ENCODE data around the gene SLC15A5.

Gene SLC15A5

GRCh38 chr12:16277585-16277984 lies at the start of gene SLC15A5:
SLC15A5 (minus strand) TSS chr12:16277685; CDS start chr12:16277685, 0 bp downstream.
- H3K4me1 ChIP-seq (ENCODE audit: insufficient read depth, insufficient read length), result no peaks in the 10 kb centered on the region
- DNase-seq (ENCODE audit: low read depth, low spot score), result no peak
- H3K4me3 ChIP-seq (ENCODE audit: insufficient read length, low read depth), result no peak within 1 kb of the TSS
- no peak within 1 kb of the TSS for H3K9ac ChIP-seq (ENCODE audit: insufficient read length, low read depth)
- H3K27me3 ChIP-seq (ENCODE audit: insufficient read depth, insufficient read length), result no peaks in the 10 kb centered on the region
- no peaks in the 10 kb centered on the region for H3K36me3 ChIP-seq (ENCODE audit: insufficient read depth, insufficient read length, low read length)
- TF ChIP-seq ZNF274 (IDR thresholded peaks at IDR 0.05; ENCODE audit: low read depth, low read length) (no peak), SUZ12 (IDR thresholded peaks at IDR 0.05; ENCODE audit: extremely low read depth, insufficient read depth, insufficient read length) (no peak), YY1 (IDR thresholded peaks at IDR 0.05; ENCODE audit: insufficient read depth, insufficient read length) (no peak)
- H3K9me3 ChIP-seq (ENCODE audit: insufficient read depth, low read length), result no peaks in the 10 kb centered on the region

- Histone ChIP-seq H3K36me3 (ENCODE audit: insufficient read depth, insufficient read length, low read length) (no peaks in the 10 kb centered on the region), H3K4me1 (ENCODE audit: insufficient read depth, insufficient read length) (no peaks in the 10 kb centered on the region), H3K9ac (ENCODE audit: insufficient read length, low read depth) (no peak overlapping the region), H3K9me3 (ENCODE audit: insufficient read depth, low read length) (no peaks in the 10 kb centered on the region), H3K27me3 (ENCODE audit: insufficient read depth, insufficient read length) (no peaks in the 10 kb centered on the region), H3K4me3 (ENCODE audit: insufficient read length, low read depth) (no peak overlapping the region)
- no peak for TF ChIP-seq SUZ12 (IDR thresholded peaks at IDR 0.05; ENCODE audit: extremely low read depth, insufficient read depth, insufficient read length)
- no peak for TF ChIP-seq YY1 (IDR thresholded peaks at IDR 0.05; ENCODE audit: insufficient read depth, insufficient read length)
- TF ChIP-seq ZNF274 (IDR thresholded peaks at IDR 0.05; ENCODE audit: low read depth, low read length), result no peak
- no peak for DNase-seq (ENCODE audit: low read depth, low spot score)
Measured at GRCh38 chr12:16325426-16325825, 47.9 kb upstream of the SLC15A5 start.

GRCh38 chr12:16324772-16325171 lies 47.3 kb upstream of the SLC15A5 start:
- no peaks in the 10 kb centered on the region for H3K36me3 ChIP-seq (ENCODE audit: insufficient read depth, insufficient read length, low read length)
- H3K9ac ChIP-seq (ENCODE audit: insufficient read length, low read depth), result no peak overlapping the region
- no peaks in the 10 kb centered on the region for H3K4me1 ChIP-seq (ENCODE audit: insufficient read depth, insufficient read length)
- no peak overlapping the region for H3K4me3 ChIP-seq (ENCODE audit: insufficient read length, low read depth)
- TF ChIP-seq YY1 (IDR thresholded peaks at IDR 0.05; ENCODE audit: insufficient read depth, insufficient read length) (no peak), SUZ12 (IDR thresholded peaks at IDR 0.05; ENCODE audit: extremely low read depth, insufficient read depth, insufficient read length) (no peak), ZNF274 (IDR thresholded peaks at IDR 0.05; ENCODE audit: low read depth, low read length) (no peak)
- no peak for DNase-seq (ENCODE audit: low read depth, low spot score)
- no peaks in the 10 kb centered on the region for H3K9me3 ChIP-seq (ENCODE audit: insufficient read depth, low read length)
- no peaks in the 10 kb centered on the region for H3K27me3 ChIP-seq (ENCODE audit: insufficient read depth, insufficient read length)

GRCh38 chr12:16324272-16324671 lies 46.8 kb upstream of the SLC15A5 start:
- H3K4me1 ChIP-seq (ENCODE audit: insufficient read depth, insufficient read length), result no peaks in the 10 kb centered on the region
- no peaks in the 10 kb centered on the region for H3K36me3 ChIP-seq (ENCODE audit: insufficient read depth, insufficient read length, low read length)
- TF ChIP-seq YY1 (IDR thresholded peaks at IDR 0.05; ENCODE audit: insufficient read depth, insufficient read length), result no peak
- no peaks in the 10 kb centered on the region for H3K27me3 ChIP-seq (ENCODE audit: insufficient read depth, insufficient read length)
- no peak for DNase-seq (ENCODE audit: low read depth, low spot score)
- H3K4me3 ChIP-seq (ENCODE audit: insufficient read length, low read depth), result no peak overlapping the region
- H3K9ac ChIP-seq (ENCODE audit: insufficient read length, low read depth), result no peak overlapping the region
- H3K9me3 ChIP-seq (ENCODE audit: insufficient read depth, low read length), result no peaks in the 10 kb centered on the region

GRCh38 chr12:16323638-16324037 lies 46.2 kb upstream of the SLC15A5 start:
- H3K9ac ChIP-seq (ENCODE audit: insufficient read length, low read depth), result no peak overlapping the region
- H3K36me3 ChIP-seq (ENCODE audit: insufficient read depth, insufficient read length, low read length), result no peaks in the 10 kb centered on the region
- H3K4me1 ChIP-seq (ENCODE audit: insufficient read depth, insufficient read length), result no peaks in the 10 kb centered on the region
- no peak for DNase-seq (ENCODE audit: low read depth, low spot score)
- H3K9me3 ChIP-seq (ENCODE audit: insufficient read depth, low read length), result no peaks in the 10 kb centered on the region
- H3K27me3 ChIP-seq (ENCODE audit: insufficient read depth, insufficient read length), result no peaks in the 10 kb centered on the region
- no peak overlapping the region for H3K4me3 ChIP-seq (ENCODE audit: insufficient read length, low read depth)
- TF ChIP-seq SUZ12 (IDR thresholded peaks at IDR 0.05; ENCODE audit: extremely low read depth, insufficient read depth, insufficient read length), result no peak
- TF ChIP-seq YY1 (IDR thresholded peaks at IDR 0.05; ENCODE audit: insufficient read depth, insufficient read length), result no peak
- no peak for TF ChIP-seq ZNF274 (IDR thresholded peaks at IDR 0.05; ENCODE audit: low read depth, low read length)

GRCh38 chr12:16323010-16323409 lies 45.5 kb upstream of the SLC15A5 start:
- no peak overlapping the region for H3K4me3 ChIP-seq (ENCODE audit: insufficient read length, low read depth)
- no peak for DNase-seq (ENCODE audit: low read depth, low spot score)
- H3K36me3 ChIP-seq (ENCODE audit: insufficient read depth, insufficient read length, low read length), result no peaks in the 10 kb centered on the region
- H3K9ac ChIP-seq (ENCODE audit: insufficient read length, low read depth), result no peak overlapping the region
- no peaks in the 10 kb centered on the region for H3K9me3 ChIP-seq (ENCODE audit: insufficient read depth, low read length)
- no peak for TF ChIP-seq SUZ12 (IDR thresholded peaks at IDR 0.05; ENCODE audit: extremely low read depth, insufficient read depth, insufficient read length)
- TF ChIP-seq YY1 (IDR thresholded peaks at IDR 0.05; ENCODE audit: insufficient read depth, insufficient read length), result no peak
- TF ChIP-seq ZNF274 (IDR thresholded peaks at IDR 0.05; ENCODE audit: low read depth, low read length), result no peak
- no peaks in the 10 kb centered on the region for H3K27me3 ChIP-seq (ENCODE audit: insufficient read depth, insufficient read length)
- no peaks in the 10 kb centered on the region for H3K4me1 ChIP-seq (ENCODE audit: insufficient read depth, insufficient read length)

- DNase-seq (ENCODE audit: low read depth, low spot score), result no peak
- Histone ChIP-seq H3K9me3 (ENCODE audit: insufficient read depth, low read length) (peaks cover 25% of the 10 kb centered on the region), H3K36me3 (ENCODE audit: insufficient read depth, insufficient read length, low read length) (no peaks in the 10 kb centered on the region), H3K27me3 (ENCODE audit: insufficient read depth, insufficient read length) (no peaks in the 10 kb centered on the region), H3K9ac (ENCODE audit: insufficient read length, low read depth) (no peak overlapping the region), H3K4me3 (ENCODE audit: insufficient read length, low read depth) (no peak overlapping the region), H3K4me1 (ENCODE audit: insufficient read depth, insufficient read length) (no peaks in the 10 kb centered on the region)
- TF ChIP-seq SUZ12 (IDR thresholded peaks at IDR 0.05; ENCODE audit: extremely low read depth, insufficient read depth, insufficient read length) (no peak), YY1 (IDR thresholded peaks at IDR 0.05; ENCODE audit: insufficient read depth, insufficient read length) (no peak), ZNF274 (IDR thresholded peaks at IDR 0.05; ENCODE audit: low read depth, low read length) (no peak)
Measured at GRCh38 chr12:16310934-16311333, 33.4 kb upstream of the SLC15A5 start.
